ENCODE measurements around the gene ABR.
"Not testable (repeated sequence)": the region's sequence is repeated elsewhere in the genome, so short reads cannot be mapped to it uniquely, and the experiment has no call there.

The ABR gene

GRCh38 chr17:1201132-1201702, 21.4 kb upstream of the ABR start:
- DNase-seq: peak in 1 of 2 experiments; percentile 15

DNA sequence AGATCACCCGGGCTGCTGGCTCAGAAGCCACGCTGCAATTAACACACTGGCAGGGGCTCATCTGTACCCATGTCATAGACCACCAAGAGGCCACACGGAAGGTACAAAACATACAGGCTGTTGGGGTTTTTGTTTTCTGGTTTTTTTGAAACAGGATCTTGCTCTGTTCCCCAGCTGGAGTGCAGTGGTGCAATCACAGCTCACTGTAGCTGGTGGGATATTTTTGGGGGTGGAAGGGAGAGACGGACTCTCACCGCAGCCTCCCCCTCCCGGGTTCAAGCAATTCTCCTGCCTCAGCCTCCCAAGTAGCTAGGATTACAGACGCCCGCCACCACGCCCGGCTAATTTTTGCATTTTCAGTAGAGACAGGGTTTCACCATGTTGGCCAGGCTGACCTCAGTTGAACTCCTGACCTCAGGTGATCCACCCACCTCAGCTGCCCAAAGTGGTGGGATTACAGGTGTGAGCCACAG, 19.5 kb upstream of the ABR start:
- DNase-seq: not testable (repeated sequence)

DNA sequence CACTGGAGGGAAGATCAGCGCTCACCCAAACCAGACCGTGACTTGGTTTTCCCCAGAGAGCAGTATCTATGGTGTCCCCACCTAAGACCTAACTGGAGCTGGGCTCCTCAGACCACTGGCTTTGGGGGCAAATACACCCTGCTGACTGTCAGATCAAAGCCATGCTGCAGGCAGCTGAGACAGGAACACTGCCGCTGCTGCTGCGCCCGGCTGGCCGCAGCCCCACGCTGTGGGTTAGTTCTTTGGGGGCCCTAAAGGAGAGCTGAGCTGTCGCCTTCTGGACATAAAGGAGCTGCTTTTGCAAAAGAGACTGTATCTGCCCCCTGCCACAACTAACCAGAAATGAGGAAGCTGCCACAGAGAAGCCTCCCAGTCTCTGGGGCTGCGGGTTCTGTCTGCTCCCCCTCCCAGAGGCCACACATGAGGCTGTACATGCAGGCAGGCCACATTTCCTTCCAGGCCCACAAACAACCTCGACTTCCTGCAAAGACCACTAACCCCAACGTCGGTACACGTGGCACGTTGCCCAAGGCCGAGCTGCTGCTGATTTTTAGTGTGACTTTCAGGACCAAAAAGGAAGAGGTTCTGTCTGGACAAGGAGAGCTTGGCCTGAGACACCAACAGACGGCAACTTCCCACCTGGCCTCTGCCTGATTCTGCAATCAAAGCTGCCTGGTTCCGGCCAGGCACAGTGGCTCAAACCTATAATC, 18.2 kb upstream of the ABR start:
- DNase-seq: peak in 1 of 2 experiments; percentile 33

GRCh38 chr17:1197379-1197778, 17.6 kb upstream of the ABR start:
- DNase-seq: no peak

DNA sequence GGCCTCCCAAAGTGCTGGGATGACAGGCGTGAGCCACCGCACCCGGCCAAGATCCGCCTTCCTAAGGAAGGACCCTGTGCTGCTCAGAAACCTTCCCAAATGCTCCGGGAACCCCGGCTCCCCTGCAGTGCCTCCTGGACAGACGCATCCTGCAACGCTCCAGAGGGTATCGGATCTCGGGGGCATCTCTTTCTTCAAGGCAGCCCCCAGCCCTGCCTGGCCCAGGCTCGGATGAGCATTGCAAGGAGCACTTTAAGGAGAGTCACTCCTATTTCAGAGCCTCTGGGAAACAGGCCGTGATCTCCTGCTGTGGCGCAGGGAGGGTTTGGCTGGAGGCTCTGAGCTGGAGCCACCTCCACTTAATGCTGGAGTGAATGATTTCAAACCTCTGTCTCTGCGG, 17.2 kb upstream of the ABR start:
- DNase-seq: no peak

DNA sequence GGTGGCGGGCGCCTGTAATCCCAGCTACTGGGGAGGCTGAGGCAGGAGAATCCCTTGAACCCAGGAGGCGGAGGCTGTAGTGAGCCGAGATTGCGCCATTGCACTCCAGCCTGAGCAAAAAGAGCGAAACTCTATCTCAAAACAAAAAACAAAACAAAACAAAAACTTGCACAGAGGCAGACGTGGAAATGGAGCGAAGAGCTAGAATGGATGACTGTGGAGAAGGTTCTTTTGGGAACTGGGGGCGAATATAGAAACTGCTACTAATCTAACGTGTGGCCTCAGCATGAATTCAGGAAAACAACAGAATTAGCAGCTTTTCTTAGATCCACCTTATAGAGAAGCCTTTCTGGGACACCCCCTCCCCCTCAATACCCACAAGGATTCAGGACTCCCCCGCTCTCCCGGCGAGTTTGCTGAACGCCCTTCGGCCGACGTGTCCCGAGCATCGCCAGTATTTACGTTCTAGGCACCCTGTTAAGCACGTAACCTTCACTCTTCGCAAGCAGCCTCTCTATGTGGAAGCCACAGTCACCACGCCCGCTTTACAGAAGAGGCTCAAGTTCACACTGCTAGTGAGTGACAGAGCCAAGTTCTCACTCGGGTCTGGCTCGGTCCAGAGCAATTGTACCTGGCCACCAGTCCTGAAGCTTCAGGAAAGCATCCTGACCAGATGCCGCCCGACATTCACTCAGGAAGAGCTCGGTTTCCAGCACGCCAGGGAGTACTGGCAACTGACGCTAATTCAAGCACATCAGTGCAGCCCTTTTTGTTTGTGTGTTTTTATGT, 13.3 kb upstream of the ABR start:
- no peak for DNase-seq

- DNase-seq: no peak
These were observed 11.1 kb upstream of the ABR start for GRCh38 chr17:1190751-1191331.

- DNase-seq: no peak
These were observed 9.2 kb upstream of the ABR start for GRCh38 chr17:1188812-1189504.

- DNase-seq: peak; percentile 63 to 77
These were observed 7.4 kb upstream of the ABR start for GRCh38 chr17:1186923-1187771.

- no peak for DNase-seq
These were observed 6.5 kb upstream of the ABR start for GRCh38 chr17:1186214-1186820.

DNA sequence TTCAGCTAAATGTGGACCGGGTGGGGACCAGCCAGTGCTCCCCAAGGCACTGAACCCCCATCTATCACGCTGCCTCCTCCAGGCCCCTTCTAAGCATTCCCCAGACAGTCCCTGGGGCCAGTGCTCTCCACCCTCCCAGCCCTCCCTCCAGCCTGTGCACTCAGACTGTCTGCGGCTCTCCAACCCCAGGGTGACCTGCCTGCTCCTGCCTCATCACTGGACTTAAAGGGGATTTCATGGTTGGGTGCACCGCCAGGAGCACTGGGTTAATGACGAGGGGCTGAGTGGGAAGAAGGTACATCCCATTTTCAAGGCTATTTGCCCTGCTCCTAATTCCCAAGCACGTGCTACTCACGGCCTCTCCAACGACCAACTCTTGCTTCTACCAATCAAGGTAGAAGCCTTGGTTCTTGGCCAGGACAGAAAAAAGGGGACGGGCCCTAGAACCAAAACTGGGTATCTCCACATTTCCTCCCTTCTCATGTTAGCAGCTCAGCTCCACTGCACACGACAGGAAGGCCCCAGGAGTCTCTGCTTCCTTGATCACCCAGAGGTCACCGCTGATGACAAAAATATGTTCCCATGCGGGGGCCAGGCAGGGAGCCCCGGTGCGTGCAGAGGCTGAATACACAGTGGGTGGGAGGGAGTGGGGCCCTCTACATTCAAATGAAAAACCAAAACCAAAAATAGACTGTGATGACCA, 3.5 kb upstream of the ABR start:
- no peak for DNase-seq

- DNase-seq: no peak
These were observed 3.0 kb upstream of the ABR start for GRCh38 chr17:1182811-1183170.

- no peak for DNase-seq
These were observed 2.0 kb upstream of the ABR start for GRCh38 chr17:1181753-1182137.

DNA sequence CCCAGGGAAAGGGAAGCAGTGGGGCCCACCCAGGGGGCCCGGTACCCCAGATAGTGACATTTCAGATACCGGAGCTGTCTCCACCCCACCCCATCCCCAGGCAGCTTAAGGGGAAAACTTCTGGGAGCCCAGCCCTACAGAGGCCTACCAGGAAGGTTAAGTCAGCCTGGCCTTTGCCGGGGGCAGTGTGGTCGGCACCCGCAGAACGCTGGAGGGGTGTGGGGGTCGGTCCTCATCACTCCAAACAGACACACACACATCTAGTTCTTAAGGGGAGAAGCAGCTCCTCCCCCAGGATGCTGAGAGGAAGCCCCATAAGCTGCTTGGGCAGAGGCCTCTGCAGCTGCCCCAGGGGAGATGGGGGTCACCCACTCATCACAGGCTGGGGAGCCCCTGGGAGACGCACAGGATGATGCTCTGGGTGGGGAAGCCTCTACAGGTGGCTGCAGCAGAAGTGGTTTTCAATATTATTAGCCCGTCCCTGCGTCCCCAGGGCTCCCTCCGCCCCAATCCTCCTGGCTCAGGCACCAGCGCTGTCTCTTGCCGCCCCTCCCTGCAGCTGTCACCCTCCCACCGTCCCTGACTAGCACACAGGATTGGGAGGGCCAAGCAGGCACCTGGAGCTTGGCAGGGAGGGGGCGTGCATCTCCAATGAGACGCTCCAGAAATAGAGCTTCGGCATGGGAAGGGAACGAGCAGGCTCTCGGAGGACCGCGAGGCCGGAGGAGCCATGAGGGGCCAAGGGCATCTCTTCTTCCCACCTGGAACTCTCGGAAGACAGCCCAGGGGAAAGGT, 1.4 kb upstream of the ABR start:
- no peak for DNase-seq

DNA sequence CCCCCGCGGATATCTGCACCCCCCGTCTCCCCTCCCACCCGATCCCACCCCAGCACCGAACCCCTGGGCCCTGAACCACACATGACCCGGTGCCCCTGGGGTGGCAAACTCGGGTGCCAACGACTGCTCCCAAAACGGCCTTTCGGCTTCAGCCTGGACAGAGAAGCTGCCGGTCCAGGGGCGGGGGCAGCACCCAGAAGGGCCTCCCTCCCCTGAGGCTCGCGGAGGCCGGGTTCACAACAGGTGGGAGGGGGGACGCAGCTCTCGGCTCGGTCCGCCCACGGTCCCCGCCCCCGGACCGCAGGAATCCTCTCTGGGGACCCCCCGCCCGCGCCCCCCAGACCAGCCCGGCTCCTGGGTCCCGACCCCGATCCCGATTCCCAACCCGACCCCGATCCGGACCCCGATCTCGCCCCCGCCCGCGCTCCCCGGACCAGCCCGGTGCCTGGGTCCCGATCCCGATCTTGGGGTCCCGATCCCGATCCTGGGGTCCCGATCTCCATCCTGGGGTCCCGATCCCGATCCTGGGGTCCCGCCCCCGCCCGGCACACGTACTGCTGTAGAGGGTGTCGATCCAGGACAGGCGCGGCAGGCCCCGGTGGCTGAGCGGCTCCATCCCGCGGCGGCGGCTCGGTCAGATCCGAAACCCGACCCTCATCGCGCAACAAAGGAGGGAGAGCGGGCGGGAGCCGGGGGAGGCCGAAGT, 516 bp downstream of the ABR start:
- peak; percentile 12 to 28 for DNase-seq

DNA sequence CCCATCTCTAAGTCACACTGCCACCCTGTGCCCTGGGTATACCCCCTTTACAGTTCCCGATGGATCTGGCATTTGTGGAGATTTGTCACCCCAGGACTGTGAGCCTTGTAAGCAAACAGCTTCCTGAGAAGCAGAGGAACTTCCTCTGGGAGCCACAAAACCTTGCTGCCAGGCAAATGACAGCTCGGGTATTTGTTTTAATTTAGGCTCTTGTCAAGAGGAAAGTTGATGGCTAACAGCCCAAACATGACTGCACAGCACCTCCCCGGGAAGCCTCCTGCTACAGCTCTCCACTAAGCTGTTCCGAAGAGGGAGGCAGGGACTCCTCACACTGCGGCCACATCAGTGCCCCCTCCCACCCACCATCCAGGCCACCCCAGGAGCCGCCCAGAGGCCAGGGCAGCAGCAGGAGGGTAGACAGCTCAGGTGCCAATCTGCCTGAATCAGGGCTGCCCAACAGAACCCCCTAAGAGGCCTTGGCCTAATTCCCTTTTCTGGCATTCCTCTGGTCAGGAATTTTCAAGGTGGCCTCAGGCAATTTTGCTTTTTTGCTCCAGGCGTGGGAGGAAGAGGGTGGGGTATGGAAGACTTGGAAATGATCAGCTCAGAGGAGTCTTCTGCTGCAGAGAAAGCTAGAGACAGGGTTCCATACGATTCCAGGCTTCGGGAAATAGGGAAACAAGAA, 2.6 kb downstream of the ABR start:
- DNase-seq: no peak

GRCh38 chr17:1174263-1174880, 5.4 kb downstream of the ABR start:
- no peak for DNase-seq
